C4-2B (cell line): Measurements from ENCODE around the gene CALHM6.

ENCODE experiments used
- ZFX ChIP-seq: fragments of 450-650 bp; IDR thresholded peaks from 2 replicates; pipeline ENCODE4 v1.6.1; 2017
- TF ChIP-seq, protein P1 (sequence below): fragments of 450-650 bp; conservative IDR thresholded peaks from 2 replicates; pipeline ENCODE4 v1.5.1; 2017; ENCODE audit warnings: mild to moderate bottlenecking

DNA sequence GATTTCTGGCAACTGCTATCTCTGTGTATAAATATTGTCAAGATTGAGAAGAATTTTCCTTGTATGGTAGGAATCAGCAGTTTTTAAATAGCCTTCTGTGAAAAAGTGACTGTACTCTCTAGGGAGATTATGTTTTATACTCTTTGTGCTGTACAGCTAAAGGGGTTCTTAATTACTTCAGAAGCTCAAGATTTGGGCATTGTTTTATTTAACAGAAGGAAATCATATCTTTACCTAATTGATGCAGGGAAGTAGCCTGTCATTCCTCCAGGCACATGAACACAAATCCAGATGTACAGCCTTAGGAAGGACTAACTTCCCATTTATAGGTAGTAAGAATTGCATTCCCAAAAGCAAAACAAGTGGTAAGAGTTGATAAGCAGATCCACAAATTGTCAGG lies 51.6 kb downstream of the CALHM6 start:
- TF ChIP-seq, protein P1, sequence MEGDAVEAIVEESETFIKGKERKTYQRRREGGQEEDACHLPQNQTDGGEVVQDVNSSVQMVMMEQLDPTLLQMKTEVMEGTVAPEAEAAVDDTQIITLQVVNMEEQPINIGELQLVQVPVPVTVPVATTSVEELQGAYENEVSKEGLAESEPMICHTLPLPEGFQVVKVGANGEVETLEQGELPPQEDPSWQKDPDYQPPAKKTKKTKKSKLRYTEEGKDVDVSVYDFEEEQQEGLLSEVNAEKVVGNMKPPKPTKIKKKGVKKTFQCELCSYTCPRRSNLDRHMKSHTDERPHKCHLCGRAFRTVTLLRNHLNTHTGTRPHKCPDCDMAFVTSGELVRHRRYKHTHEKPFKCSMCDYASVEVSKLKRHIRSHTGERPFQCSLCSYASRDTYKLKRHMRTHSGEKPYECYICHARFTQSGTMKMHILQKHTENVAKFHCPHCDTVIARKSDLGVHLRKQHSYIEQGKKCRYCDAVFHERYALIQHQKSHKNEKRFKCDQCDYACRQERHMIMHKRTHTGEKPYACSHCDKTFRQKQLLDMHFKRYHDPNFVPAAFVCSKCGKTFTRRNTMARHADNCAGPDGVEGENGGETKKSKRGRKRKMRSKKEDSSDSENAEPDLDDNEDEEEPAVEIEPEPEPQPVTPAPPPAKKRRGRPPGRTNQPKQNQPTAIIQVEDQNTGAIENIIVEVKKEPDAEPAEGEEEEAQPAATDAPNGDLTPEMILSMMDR: no peak
- no peak for TF ChIP-seq ZFX
